Keratinocyte (primary cell): Measurements from ENCODE around the gene GRIK4. TPM values are rescaled to one million over a fixed set of nuclear protein-coding genes. Genes with fewer than 3 reads are reported as not detected.

Source experiments
- DNase-seq: peaks from one replicate; pipeline ENCODE4 v3.0.0-alpha.2; 2011; ENCODE audit warnings: low read depth, missing footprints, low spot score
- FAIRE-seq: peaks from 2 replicates; lab custom pipeline; 2011; peaks lifted over from hg19 to GRCh38; lab: Jason Lieb, UNC
- H2AFZ ChIP-seq: 2 replicates; pipeline ENCODE4 v1.6.0; 2012; ENCODE audit warnings: low read length, control low read depth, inconsistent platforms; ENCODE audit not compliant: control insufficient read depth
- H3K27ac ChIP-seq: 2 replicates; pipeline ENCODE4 v1.5.1; 2011; ENCODE audit warnings: low read length; ENCODE audit not compliant: control insufficient read depth, insufficient read depth
- H3K27me3 ChIP-seq: 3 replicates; pipeline ENCODE4 v1.6.0; 2011; ENCODE audit warnings: low read length; ENCODE audit not compliant: control insufficient read depth, insufficient read depth; ENCODE audit errors: extremely low read depth
- H3K36me3 ChIP-seq, 2 experiments: 2 replicates in 1 of 2; 3 replicates in 1 of 2; pipeline ENCODE4 v1.5.1; 2011; ENCODE audit warnings: low read length in 2 of 2, mild to moderate bottlenecking in 1 of 2; ENCODE audit not compliant: control insufficient read depth in 2 of 2, insufficient read depth in 2 of 2; ENCODE audit errors: extremely low read depth in 1 of 2
- H3K4me1 ChIP-seq: 3 replicates; pipeline ENCODE4 v1.5.1; 2011; ENCODE audit warnings: low read length; ENCODE audit not compliant: control insufficient read depth, insufficient read depth; ENCODE audit errors: extremely low read depth
- H3K4me2 ChIP-seq: 3 replicates; pipeline ENCODE4 v1.6.0; 2011; ENCODE audit warnings: low read depth, low read length; ENCODE audit not compliant: control insufficient read depth, insufficient read depth; ENCODE audit errors: extremely low read depth
- H3K4me3 ChIP-seq, 3 experiments: fragments of 200-600 bp in 1 of 3; sonication (generic) in 1 of 3; 2 replicates in 2 of 3; 3 replicates in 1 of 3; pipeline ENCODE4 v1.5.1; 2011 to 2016; ENCODE audit warnings: low read length in 3 of 3, mild to moderate bottlenecking in 3 of 3, control low read depth in 2 of 3, inconsistent platforms in 1 of 3, low read depth in 1 of 3, mixed read lengths in 1 of 3, mixed run types in 1 of 3, moderate library complexity in 1 of 3; ENCODE audit not compliant: control insufficient read depth in 2 of 3, insufficient read depth in 2 of 3; ENCODE audit errors: extremely low read depth in 1 of 3
- H3K79me2 ChIP-seq: 2 replicates; pipeline ENCODE4 v1.6.0; 2012; ENCODE audit warnings: low read length; ENCODE audit not compliant: control insufficient read depth, insufficient read depth
- H3K9ac ChIP-seq: 3 replicates; pipeline ENCODE4 v1.6.0; 2011; ENCODE audit warnings: low read length; ENCODE audit not compliant: control insufficient read depth, insufficient read depth; ENCODE audit errors: extremely low read depth
- H3K9me1 ChIP-seq: 3 replicates; pipeline ENCODE4 v1.6.0; 2011; ENCODE audit warnings: low read length; ENCODE audit not compliant: control insufficient read depth, insufficient read depth; ENCODE audit errors: extremely low read depth
- H3K9me3 ChIP-seq: 2 replicates; pipeline ENCODE4 v1.5.1; 2012; ENCODE audit warnings: low read depth, low read length; ENCODE audit not compliant: control insufficient read depth
- H4K20me1 ChIP-seq: 3 replicates; pipeline ENCODE4 v1.6.0; 2011; ENCODE audit warnings: low read length; ENCODE audit not compliant: control insufficient read depth, insufficient read depth; ENCODE audit errors: extremely low read depth
- EZH2 ChIP-seq: IDR thresholded peaks from one replicate; pipeline ENCODE4 v1.6.1; 2012; ENCODE audit warnings: inconsistent platforms, mild to moderate bottlenecking, low read length, moderate library complexity
- dilution Hi-C: fragments of 300-500 bp; cut with MboI; formaldehyde crosslinking; loops from one replicate; pipeline ENCODE4 v1.7.0; 2020; ENCODE audit warnings: low sequenced_read_pairs; ENCODE audit not compliant: extremely low pct_ligation_motif_present
- polyA plus RNA-seq, 5 experiments: library from polyadenylated mRNA; depleted of rRNA in 3 of 5; stranded (reverse) in 3 of 5; stranded (forward) in 1 of 5; unstranded in 1 of 5; fragments of >200 nt; gene quantifications; 1 replicate in 1 of 5; 2 replicates in 3 of 5; 3 replicates in 1 of 5; pipeline versions ENCODE4 v1.2.1 to v1.2.3, GENCODE V29; 2011 to 2012; ENCODE audit warnings: missing spikeins in 2 of 5, low read depth in 1 of 5, low replicate concordance in 1 of 5
- TF ChIP-seq, protein P1 (sequence below), 3 experiments: IDR thresholded peaks in 1 of 3; conservative IDR thresholded peaks in 1 of 3; optimal IDR thresholded peaks in 1 of 3; 2 replicates in 2 of 3; 3 replicates in 1 of 3; pipeline versions ENCODE3 to v1.5.1; 2011; ENCODE audit warnings: low read length in 3 of 3, mild to moderate bottlenecking in 3 of 3, moderate library complexity in 2 of 3, control low read depth in 1 of 3, inconsistent platforms in 1 of 3; ENCODE audit not compliant: insufficient read depth in 2 of 3; ENCODE audit errors: extremely low read depth in 1 of 3

Gene GRIK4
- polyA plus RNA-seq, 1 donor (not counting 4 experiments of a cell fraction or from before 2014, with no cell fraction given): not detected

GRCh38 chr11:120919045-120919444 lies 407.5 kb downstream of the GRIK4 start:
- no peaks in the 10 kb centered on the region for H3K9me1 ChIP-seq
- no peak overlapping the region for H3K4me2 ChIP-seq
- H3K9ac ChIP-seq: no peak overlapping the region
- H3K79me2 ChIP-seq: no peaks in the 10 kb centered on the region
- no peak overlapping the region for H3K4me3 ChIP-seq
- FAIRE-seq (no peak), DNase-seq (no peak)
- H2AFZ ChIP-seq: no peak overlapping the region
- dilution Hi-C loops: no loop called here
- no peaks in the 10 kb centered on the region for H3K4me1 ChIP-seq
- H3K27ac ChIP-seq: no peak overlapping the region
- no peaks in the 10 kb centered on the region for H4K20me1 ChIP-seq
- H3K9me3 ChIP-seq: no peaks in the 10 kb centered on the region
- no peaks in the 10 kb centered on the region for H3K36me3 ChIP-seq
- no peak for TF ChIP-seq EZH2
- TF ChIP-seq, protein P1, sequence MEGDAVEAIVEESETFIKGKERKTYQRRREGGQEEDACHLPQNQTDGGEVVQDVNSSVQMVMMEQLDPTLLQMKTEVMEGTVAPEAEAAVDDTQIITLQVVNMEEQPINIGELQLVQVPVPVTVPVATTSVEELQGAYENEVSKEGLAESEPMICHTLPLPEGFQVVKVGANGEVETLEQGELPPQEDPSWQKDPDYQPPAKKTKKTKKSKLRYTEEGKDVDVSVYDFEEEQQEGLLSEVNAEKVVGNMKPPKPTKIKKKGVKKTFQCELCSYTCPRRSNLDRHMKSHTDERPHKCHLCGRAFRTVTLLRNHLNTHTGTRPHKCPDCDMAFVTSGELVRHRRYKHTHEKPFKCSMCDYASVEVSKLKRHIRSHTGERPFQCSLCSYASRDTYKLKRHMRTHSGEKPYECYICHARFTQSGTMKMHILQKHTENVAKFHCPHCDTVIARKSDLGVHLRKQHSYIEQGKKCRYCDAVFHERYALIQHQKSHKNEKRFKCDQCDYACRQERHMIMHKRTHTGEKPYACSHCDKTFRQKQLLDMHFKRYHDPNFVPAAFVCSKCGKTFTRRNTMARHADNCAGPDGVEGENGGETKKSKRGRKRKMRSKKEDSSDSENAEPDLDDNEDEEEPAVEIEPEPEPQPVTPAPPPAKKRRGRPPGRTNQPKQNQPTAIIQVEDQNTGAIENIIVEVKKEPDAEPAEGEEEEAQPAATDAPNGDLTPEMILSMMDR (optimal IDR thresholded peaks at IDR 0.05 in 1 of 3, IDR thresholded peaks at IDR 0.05 in 1 of 3, conservative IDR thresholded peaks at IDR 0.05 in 1 of 3; ENCODE audit: extremely low read depth in 1 of 3, insufficient read depth in 2 of 3, low read length in 3 of 3): no peak
- H3K27me3 ChIP-seq: peaks cover 17% of the 10 kb centered on the region

DNA sequence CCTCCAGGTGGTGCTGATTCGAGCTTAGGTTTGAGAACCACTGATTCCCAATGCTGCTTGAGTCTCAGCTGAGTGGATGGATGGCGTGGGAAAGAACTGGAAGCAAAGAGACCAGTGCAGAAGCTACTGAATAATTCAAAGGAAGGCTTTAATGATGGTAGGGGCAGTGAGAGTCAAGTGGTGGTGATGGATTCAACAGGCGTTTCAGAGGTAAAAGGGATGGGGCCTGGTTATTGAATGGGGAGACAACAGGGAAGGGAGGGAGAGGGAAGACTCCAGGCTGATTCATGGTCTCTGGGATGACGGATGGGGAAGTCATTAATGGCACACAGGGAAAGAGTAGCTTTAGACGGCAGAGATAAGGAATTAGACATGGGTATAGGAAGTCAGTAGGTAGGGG lies 408.0 kb downstream of the GRIK4 start:
- no peak for DNase-seq
- no peak overlapping the region for H2AFZ ChIP-seq
- no peak overlapping the region for H3K9ac ChIP-seq
- no peaks in the 10 kb centered on the region for H3K9me3 ChIP-seq
- no peaks in the 10 kb centered on the region for H3K79me2 ChIP-seq
- no peaks in the 10 kb centered on the region for H3K36me3 ChIP-seq
- no peak overlapping the region for H3K4me2 ChIP-seq
- FAIRE-seq: no peak
- H3K9me1 ChIP-seq: no peaks in the 10 kb centered on the region
- H3K4me3 ChIP-seq: no peak overlapping the region
- dilution Hi-C loops: no loop called here
- H3K27ac ChIP-seq: no peak overlapping the region
- no peaks in the 10 kb centered on the region for H4K20me1 ChIP-seq
- peaks cover 17% of the 10 kb centered on the region for H3K27me3 ChIP-seq
- H3K4me1 ChIP-seq: no peaks in the 10 kb centered on the region
- TF ChIP-seq EZH2: no peak
- TF ChIP-seq, protein P1 (optimal IDR thresholded peaks at IDR 0.05 in 1 of 3, IDR thresholded peaks at IDR 0.05 in 1 of 3, conservative IDR thresholded peaks at IDR 0.05 in 1 of 3; ENCODE audit: extremely low read depth in 1 of 3, insufficient read depth in 2 of 3, low read length in 3 of 3): no peak
